Stimulated activated effector memory CD8-positive, alpha-beta T cell treated with anti-CD3 and anti-CD28 coated beads, Interleukin-12 subunit alpha, Interleukin-12 subunit beta, amount 100 ng/mL, for 72 hours (primary cell): Measurements from ENCODE around the gene NANS.
A peak's percentile ranks its signal among the peaks of the same experiment; 100 is the strongest.
"Not testable (repeated sequence)": the region's sequence is repeated elsewhere in the genome, so short reads cannot be mapped to it uniquely, and the experiment has no call there.

ENCODE experiments used
- ATAC-seq: fragments of 150-1000 bp; cut with Tn5 transposase; 2 replicates; pipeline ENCODE4 v1.10.0; 2021
- DNase-seq, 2 donors: peaks; one replicate each; pipeline ENCODE4 v3.0.0; 2021 to 2022; ENCODE audit warnings: low spot score in 2 of 2
- H3K27ac Mint-ChIP-seq: one replicate; pipeline ENCODE4 v1.8.0; 2022; ENCODE audit warnings: mild to moderate bottlenecking, mixed read lengths
- H3K36me3 Mint-ChIP-seq: one replicate; pipeline ENCODE4 v1.8.0; 2022; ENCODE audit warnings: mild to moderate bottlenecking, mixed read lengths
- H3K4me1 Mint-ChIP-seq: one replicate; pipeline ENCODE4 v1.8.0; 2022; ENCODE audit warnings: mixed read lengths
- H3K4me3 Mint-ChIP-seq: one replicate; pipeline ENCODE4 v1.8.0; 2022; ENCODE audit warnings: mild to moderate bottlenecking, mixed read lengths
- H3K9me3 Mint-ChIP-seq: one replicate; pipeline ENCODE4 v1.8.0; 2022; ENCODE audit warnings: mixed read lengths

Gene NANS

DNA sequence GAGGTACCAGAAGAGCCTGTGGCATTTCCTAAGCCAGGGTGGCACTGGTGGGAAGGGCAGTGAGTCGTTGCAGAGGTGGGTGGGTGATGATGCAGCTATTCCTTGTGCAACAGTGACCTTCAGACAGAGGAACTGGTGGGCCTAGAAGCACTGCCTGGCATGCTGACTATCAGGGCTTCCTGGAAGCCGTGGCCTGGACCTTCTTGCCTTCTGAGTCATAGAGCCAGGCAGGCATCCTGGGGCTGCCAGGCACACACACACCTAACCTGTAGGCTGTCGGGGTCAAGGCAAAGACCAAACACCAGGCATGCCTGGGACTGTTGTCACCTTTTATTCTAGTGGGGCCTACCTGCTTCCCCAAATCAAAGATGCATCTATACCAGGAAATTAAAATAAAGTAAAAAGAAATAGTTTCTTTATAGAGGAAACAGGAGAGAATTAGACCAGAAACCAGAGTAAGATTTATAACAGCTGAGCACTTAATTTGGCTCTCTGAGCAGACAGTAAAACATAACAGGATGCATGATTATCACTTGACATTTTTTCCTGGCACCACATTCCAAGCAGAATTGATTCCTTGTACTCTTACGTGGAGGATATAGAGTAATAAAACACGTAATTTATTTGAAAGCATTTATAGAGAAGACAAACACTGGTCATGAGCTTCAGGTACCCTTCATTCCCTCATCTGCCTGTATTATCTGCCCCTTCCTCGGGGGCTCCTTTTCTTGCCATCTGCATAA is 25.1 kb downstream of the NANS start:
- Mint-ChIP-seq H3K4me1 (peaks cover 47% of the 10 kb centered on the region), H3K36me3 (peaks cover 85% of the 10 kb centered on the region), H3K9me3 (no peaks in the 10 kb centered on the region), H3K4me3 (peak overlapping the region; percentile 38), H3K27ac (peak overlapping the region; percentile 89)
- DNase-seq (peak in 1 of 2 donors; percentile 67), ATAC-seq (peak; percentile 96)

DNA sequence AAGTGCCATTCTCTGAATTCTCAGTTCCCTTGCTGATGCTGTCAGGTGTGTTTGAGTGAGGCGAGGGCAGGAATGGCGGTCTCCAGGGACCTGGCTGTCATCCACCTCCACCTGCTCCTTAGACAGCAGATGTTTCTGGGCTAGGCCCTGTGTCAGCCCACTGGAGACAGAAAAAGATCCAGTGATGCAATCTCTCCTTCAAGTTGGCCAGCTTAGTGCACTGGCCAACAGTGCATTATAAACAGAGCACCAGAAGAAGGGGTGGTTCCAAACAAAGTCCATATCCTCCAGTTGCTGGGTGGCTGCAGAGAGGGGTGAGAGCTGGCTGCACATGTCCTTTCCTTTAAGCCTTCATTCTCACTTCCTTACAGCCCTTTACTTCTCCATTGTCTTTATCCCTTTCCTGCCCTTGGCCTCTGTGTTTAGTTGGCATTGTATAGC is 26.5 kb downstream of the NANS start:
- peaks cover 46% of the 10 kb centered on the region for H3K4me1 Mint-ChIP-seq
- DNase-seq, result no peak
- no peak overlapping the region for H3K4me3 Mint-ChIP-seq
- no peaks in the 10 kb centered on the region for H3K9me3 Mint-ChIP-seq
- H3K27ac Mint-ChIP-seq, result peak overlapping the region; percentile 89
- H3K36me3 Mint-ChIP-seq, result peaks cover 78% of the 10 kb centered on the region
- ATAC-seq, result no peak

- H3K4me1 Mint-ChIP-seq, result peaks cover 43% of the 10 kb centered on the region
- no peaks in the 10 kb centered on the region for H3K9me3 Mint-ChIP-seq
- peak overlapping the region; percentile 89 for H3K27ac Mint-ChIP-seq
- ATAC-seq, result no peak
- no peak overlapping the region for H3K4me3 Mint-ChIP-seq
- H3K36me3 Mint-ChIP-seq, result peaks cover 72% of the 10 kb centered on the region
- no peak for DNase-seq
Observed at GRCh38 chr9:98083566-98084183, 27.1 kb downstream of the NANS start.

- Mint-ChIP-seq H3K9me3 (no peaks in the 10 kb centered on the region), H3K4me1 (peaks cover 44% of the 10 kb centered on the region), H3K4me3 (no peak overlapping the region), H3K36me3 (peaks cover 72% of the 10 kb centered on the region), H3K27ac (peak overlapping the region; percentile 89)
- ATAC-seq, result no peak
- DNase-seq, result no peak
Observed at GRCh38 chr9:98084396-98084795, 27.9 kb downstream of the NANS start.

DNA sequence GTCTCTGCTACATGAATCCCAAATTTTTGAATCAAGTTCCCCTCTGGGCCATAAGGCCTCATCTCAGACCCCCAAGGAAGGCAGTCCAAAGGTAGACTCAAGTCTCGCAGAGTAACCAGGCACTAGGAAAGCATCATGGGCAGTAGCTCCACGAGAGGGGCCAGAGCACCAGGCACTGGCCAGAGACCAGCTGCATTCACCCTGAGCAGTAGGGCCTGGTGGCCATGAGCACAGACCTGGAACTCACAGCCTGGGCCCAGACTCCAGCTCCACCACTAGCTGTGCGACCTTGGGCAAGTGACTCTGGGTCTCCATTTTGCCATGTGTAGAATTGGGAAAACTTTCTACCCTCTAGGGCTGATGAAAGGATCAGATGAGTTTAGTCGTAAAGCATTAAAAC is 28.5 kb downstream of the NANS start:
- Mint-ChIP-seq H3K9me3 (no peaks in the 10 kb centered on the region), H3K4me1 (peaks cover 51% of the 10 kb centered on the region), H3K27ac (peak overlapping the region; percentile 89), H3K36me3 (peaks cover 73% of the 10 kb centered on the region), H3K4me3 (no peak overlapping the region)
- DNase-seq, result no peak
- no peak for ATAC-seq

GRCh38 chr9:98085944-98086343 is 29.4 kb downstream of the NANS start:
- ATAC-seq (no peak), DNase-seq (no peak)
- H3K27ac Mint-ChIP-seq, result peak overlapping the region; percentile 89
- H3K9me3 Mint-ChIP-seq, result no peaks in the 10 kb centered on the region
- peaks cover 50% of the 10 kb centered on the region for H3K4me1 Mint-ChIP-seq
- peaks cover 74% of the 10 kb centered on the region for H3K36me3 Mint-ChIP-seq
- peak overlapping the region; percentile 63 for H3K4me3 Mint-ChIP-seq

- ATAC-seq (no peak), DNase-seq (no peak)
- Mint-ChIP-seq H3K36me3 (peaks cover 71% of the 10 kb centered on the region), H3K4me1 (peaks cover 45% of the 10 kb centered on the region), H3K27ac (peak overlapping the region; percentile 89), H3K4me3 (peak overlapping the region; percentile 63), H3K9me3 (no peaks in the 10 kb centered on the region)
Observed at GRCh38 chr9:98086461-98086860, 29.9 kb downstream of the NANS start.

DNA sequence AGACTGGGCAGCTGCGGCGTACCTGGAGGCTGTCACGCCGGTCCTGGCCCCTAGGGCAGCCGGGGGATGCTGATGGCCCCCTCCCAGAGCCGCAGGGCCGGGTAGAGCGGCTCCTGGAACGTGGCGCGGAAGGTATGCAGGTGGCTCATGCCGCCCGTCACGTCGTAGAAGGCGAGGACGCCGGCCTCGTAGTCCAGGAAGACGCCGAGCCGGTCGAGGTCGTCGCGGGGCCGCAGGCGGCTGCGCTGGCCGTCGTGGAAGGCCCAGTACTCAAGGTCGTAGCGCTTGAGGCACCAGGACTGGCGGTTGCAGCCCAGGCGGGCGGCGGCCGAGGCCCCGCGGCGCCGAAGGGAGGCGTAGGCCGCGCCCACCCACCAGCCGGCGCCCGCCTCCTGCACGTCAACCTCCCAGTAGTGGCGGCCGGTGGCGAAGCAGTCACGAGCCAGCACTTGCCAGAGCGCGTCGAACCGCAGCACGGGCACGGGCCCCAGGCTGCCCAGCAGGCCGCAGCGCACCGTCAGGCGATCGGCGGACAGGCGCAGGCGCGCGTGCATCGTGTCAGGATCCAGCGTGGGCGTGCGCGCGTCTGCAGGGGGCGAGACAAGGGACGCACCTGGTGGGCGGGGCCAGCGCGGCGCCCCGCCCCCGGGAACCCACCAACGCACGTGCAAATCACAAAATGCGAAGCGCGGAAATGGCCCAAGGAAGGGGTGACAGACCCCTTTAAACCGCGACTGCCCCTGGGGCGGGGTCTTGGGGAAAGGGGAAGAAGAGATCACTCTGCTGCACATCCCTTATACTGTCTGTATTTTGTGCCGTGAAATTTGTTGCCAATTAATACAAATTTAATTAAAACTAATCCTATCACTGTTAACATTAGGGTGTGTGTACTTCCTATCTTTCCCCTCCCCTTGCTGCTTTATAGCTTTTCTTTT is 31.2 kb downstream of the NANS start:
- Mint-ChIP-seq H3K4me1 (peaks cover 40% of the 10 kb centered on the region), H3K27ac (peak overlapping the region; percentile 89)

GRCh38 chr9:98090674-98091073 is 34.1 kb downstream of the NANS start:
- DNase-seq, H3K9me3 Mint-ChIP-seq, H3K4me3 Mint-ChIP-seq, ATAC-seq: not testable (repeated sequence)
- peak overlapping the region; percentile 68 for H3K27ac Mint-ChIP-seq
- peaks cover 63% of the 10 kb centered on the region for H3K36me3 Mint-ChIP-seq
- H3K4me1 Mint-ChIP-seq, result peaks cover 44% of the 10 kb centered on the region

More for the DNA sequence above, 31.2 kb downstream of the NANS start:
- peaks cover 60% of the 10 kb centered on the region for H3K36me3 Mint-ChIP-seq
- no peak for DNase-seq
- ATAC-seq, result peak; percentile 88
- peak overlapping the region; percentile 63 for H3K4me3 Mint-ChIP-seq
- no peaks in the 10 kb centered on the region for H3K9me3 Mint-ChIP-seq

GRCh38 chr9:98091735-98092612 is 35.4 kb downstream of the NANS start:
- H3K9me3 Mint-ChIP-seq, result no peaks in the 10 kb centered on the region
- no peak for DNase-seq
- H3K4me1 Mint-ChIP-seq, result peaks cover 43% of the 10 kb centered on the region
- peak overlapping the region; percentile 77 for H3K27ac Mint-ChIP-seq
- peaks cover 57% of the 10 kb centered on the region for H3K36me3 Mint-ChIP-seq
- no peak overlapping the region for H3K4me3 Mint-ChIP-seq
- no peak for ATAC-seq

GRCh38 chr9:98092613-98092931 is 36.0 kb downstream of the NANS start:
- DNase-seq (no peak), ATAC-seq (no peak)
- Mint-ChIP-seq H3K27ac (peak overlapping the region; percentile 77), H3K36me3 (peaks cover 59% of the 10 kb centered on the region), H3K9me3 (no peaks in the 10 kb centered on the region), H3K4me1 (peaks cover 47% of the 10 kb centered on the region), H3K4me3 (no peak overlapping the region)

GRCh38 chr9:98094316-98094715 is 37.8 kb downstream of the NANS start:
- no peak overlapping the region for H3K4me3 Mint-ChIP-seq
- H3K4me1 Mint-ChIP-seq, result peaks cover 54% of the 10 kb centered on the region

GRCh38 chr9:98094851-98095250 is 38.3 kb downstream of the NANS start:
- Mint-ChIP-seq H3K4me3 (no peak overlapping the region), H3K9me3 (no peaks in the 10 kb centered on the region), H3K36me3 (peaks cover 69% of the 10 kb centered on the region), H3K27ac (peak overlapping the region; percentile 87), H3K4me1 (peaks cover 54% of the 10 kb centered on the region)
- no peak for ATAC-seq
- no peak for DNase-seq

More at GRCh38 chr9:98094316-98094715, 37.8 kb downstream of the NANS start:
- no peak for DNase-seq
- H3K36me3 Mint-ChIP-seq, result peaks cover 69% of the 10 kb centered on the region
- no peaks in the 10 kb centered on the region for H3K9me3 Mint-ChIP-seq
- no peak for ATAC-seq
- peak overlapping the region; percentile 87 for H3K27ac Mint-ChIP-seq

DNA sequence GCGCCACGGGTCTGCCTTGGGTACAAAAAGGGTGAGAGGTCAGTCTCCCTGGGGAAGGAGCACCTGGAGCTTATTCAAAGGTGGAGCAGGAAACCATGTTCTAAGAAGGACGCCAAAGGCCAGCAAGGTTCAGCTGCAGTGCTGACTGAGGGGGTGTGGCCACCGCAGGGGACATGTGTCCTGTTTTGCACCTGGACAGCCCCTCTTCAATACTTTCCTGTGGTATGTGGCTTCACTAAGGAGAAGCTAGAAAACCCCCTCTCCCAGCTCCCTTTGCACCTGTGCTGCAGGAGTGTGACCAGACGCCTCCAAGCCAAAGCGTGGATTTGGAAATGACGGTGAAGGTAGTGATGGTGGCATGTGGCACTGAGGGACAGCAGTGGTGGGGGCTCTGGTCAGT is 38.9 kb downstream of the NANS start:
- ATAC-seq (no peak), DNase-seq (no peak)
- peak overlapping the region; percentile 94 for H3K27ac Mint-ChIP-seq
- H3K4me3 Mint-ChIP-seq, result no peak overlapping the region
- peaks cover 68% of the 10 kb centered on the region for H3K36me3 Mint-ChIP-seq
- H3K9me3 Mint-ChIP-seq, result no peaks in the 10 kb centered on the region
- peaks cover 56% of the 10 kb centered on the region for H3K4me1 Mint-ChIP-seq
